Measurements from ENCODE around the gene F8A1. TPM values are rescaled to one million over a fixed set of nuclear protein-coding genes. Genes with fewer than 3 reads are reported as not detected.

F8A1 gene
- total RNA-seq, 1 donor = 6.7 TPM

Small RNA genes lying within 50 kb of the gene (small RNA-seq; reads per million reads assigned to genes)
- not detected for gene MIR1184-1

Other genes starting within 250 kb of the F8A1 start
- not detected for gene CTAG2, start 232.8 kb upstream of the F8A1 start, total RNA-seq
- 49.5 TPM for gene GAB3, start 135.3 kb upstream of the F8A1 start, total RNA-seq
- 45.2 TPM for gene DKC1, start 123.5 kb upstream of the F8A1 start, total RNA-seq
- gene MPP1, start 80.9 kb upstream of the F8A1 start, total RNA-seq = 154 TPM
- gene SMIM9, start 51.7 kb upstream of the F8A1 start, total RNA-seq = not detected
- gene F8, start 136.4 kb downstream of the F8A1 start, total RNA-seq = 1.1 TPM
- 24.5 TPM for gene FUNDC2, start 140.5 kb downstream of the F8A1 start, total RNA-seq
- gene CMC4, start 184.8 kb downstream of the F8A1 start, total RNA-seq = 4.8 TPM
- 3.2 TPM for gene MTCP1, start 184.8 kb downstream of the F8A1 start, total RNA-seq
- gene BRCC3, start 185.2 kb downstream of the F8A1 start, total RNA-seq = 8.1 TPM

Data from hematopoietic multipotent progenitor cell (in vitro differentiated cells).